GM12878 (cell line): ENCODE data around the gene HOXC13. TPM values are rescaled to one million over a fixed set of nuclear protein-coding genes. Genes with fewer than 3 reads are reported as not detected.
A peak's percentile ranks its signal among the peaks of the same experiment; 100 is the strongest.

Experiments
- ATAC-seq: fragments of 200-7000 bp; cut with Tn5 transposase; 3 replicates; pipeline ENCODE4 v1.9.1; 2020; ENCODE audit warnings: mild to moderate bottlenecking, moderate library complexity
- BruUV-seq: library from RNA; stranded (reverse); fragments of 400-500 nt; replicated peaks from 2 replicates; lab custom pipeline; 2021; lab: Mats Ljungman, UMichigan
- CTCF ChIA-PET: fragments of 300-600 bp; sonication (Branson Sonifier 250); formaldehyde crosslinking; extraction: SDS; loops from one replicate; lab custom pipeline; 2021; ENCODE audit warnings: inconsistent platforms; lab: Yijun Ruan, JAX
- POLR2A ChIA-PET: fragments of 350-600 bp; formaldehyde crosslinking; extraction: SDS; loops from one replicate; lab custom pipeline; 2021; ENCODE audit warnings: inconsistent platforms; lab: Charles Lee
- RAD21 ChIA-PET: fragments of 300-600 bp; sonication (Branson Sonifier 250); formaldehyde crosslinking; loops from one replicate; lab custom pipeline; 2023; ENCODE audit warnings: antibody characterized with exemption; ENCODE audit not compliant: unreplicated experiment; lab: Charles Lee
- SMC1A ChIA-PET: fragments of 300-600 bp; sonication (Branson Sonifier 250); formaldehyde crosslinking; loops from one replicate; lab custom pipeline; 2023; ENCODE audit not compliant: unreplicated experiment, uncharacterized antibody; lab: Charles Lee
- DNase-seq: peaks from one replicate; pipeline ENCODE4 v3.0.0-alpha.2; 2011; ENCODE audit warnings: low read depth, low spot score
- FAIRE-seq: peaks from 3 replicates; lab custom pipeline; 2011; peaks lifted over from hg19 to GRCh38; lab: Jason Lieb, UNC
- H2AFZ ChIP-seq: 2 replicates; pipeline ENCODE4 v1.6.0; 2011; ENCODE audit warnings: low read depth, low read length, control low read depth; ENCODE audit not compliant: control insufficient read depth
- H3K27ac ChIP-seq: 2 replicates; pipeline ENCODE4 v1.5.1; 2011; ENCODE audit warnings: control low read depth; ENCODE audit not compliant: control insufficient read depth, insufficient read depth
- H3K27me3 ChIP-seq, 2 experiments: replicated peaks in 1 of 2; 2 replicates each; pipeline versions ENCODE4 v1.6.0 to v1.6.1; 2011; ENCODE audit warnings: low read length in 1 of 2; ENCODE audit not compliant: control insufficient read depth in 2 of 2, insufficient read depth in 2 of 2
- H3K36me3 ChIP-seq, 2 experiments: 2 replicates each; pipeline ENCODE4 v1.5.1; 2011; ENCODE audit warnings: low read length in 1 of 2; ENCODE audit not compliant: control insufficient read depth in 2 of 2, insufficient read depth in 2 of 2
- H3K4me1 ChIP-seq: 2 replicates; pipeline ENCODE4 v1.6.1; 2011; ENCODE audit warnings: mild to moderate bottlenecking, low read length, moderate library complexity, mixed read lengths; ENCODE audit not compliant: control insufficient read depth, insufficient read depth
- H3K4me2 ChIP-seq: 2 replicates; pipeline ENCODE4 v1.6.0; 2011; ENCODE audit warnings: control low read depth; ENCODE audit not compliant: control insufficient read depth, insufficient read depth
- H3K4me3 ChIP-seq: fragments of 200-600 bp; sonication (generic); 2 replicates; pipeline ENCODE4 v1.5.1; 2016
- H3K79me2 ChIP-seq: 2 replicates; pipeline ENCODE4 v1.6.0; 2011; ENCODE audit warnings: low read length; ENCODE audit not compliant: control insufficient read depth, insufficient read depth
- H3K9ac ChIP-seq: 2 replicates; pipeline ENCODE4 v1.8.0; 2011; ENCODE audit warnings: low read length, control low read depth, mixed read lengths; ENCODE audit not compliant: control insufficient read depth, insufficient read depth
- H3K9me3 ChIP-seq: replicated peaks from 3 replicates; pipeline ENCODE4 v1.5.1; 2011; ENCODE audit warnings: mild to moderate bottlenecking, low read length; ENCODE audit not compliant: control insufficient read depth, insufficient read depth
- H4K20me1 ChIP-seq: 2 replicates; pipeline ENCODE4 v1.6.0; 2011; ENCODE audit not compliant: control insufficient read depth, insufficient read depth
- CHD2 ChIP-seq: IDR thresholded peaks from 2 replicates; pipeline ENCODE4 v1.6.1; 2011; ENCODE audit warnings: low read depth, low read length, improper control_type of control experiment, borderline replicate concordance
- DPF2 ChIP-seq: fragments of 450-650 bp; IDR thresholded peaks from 2 replicates; pipeline ENCODE4 v1.6.1; 2017; ENCODE audit warnings: mild to moderate bottlenecking
- EZH2 ChIP-seq: IDR thresholded peaks from 2 replicates; pipeline ENCODE4 v1.6.1; 2012; ENCODE audit warnings: low read depth, mild to moderate bottlenecking, control low read depth, inconsistent platforms, low read length, borderline replicate concordance; ENCODE audit not compliant: control insufficient read depth
- JUNB ChIP-seq: IDR thresholded peaks from 2 replicates; pipeline ENCODE4 v1.6.1; 2016; ENCODE audit warnings: antibody characterized with exemption, mild to moderate bottlenecking
- KLF5 ChIP-seq: fragments of 450-650 bp; IDR thresholded peaks from 2 replicates; pipeline ENCODE4 v1.6.1; 2014; ENCODE audit warnings: mild to moderate bottlenecking; ENCODE audit not compliant: partially characterized antibody
- RCOR1 ChIP-seq: conservative IDR thresholded peaks from 2 replicates; pipeline ENCODE4 v1.6.1; 2012; ENCODE audit warnings: low read depth, low read length, improper control_type of control experiment
- SRF ChIP-seq, 2 experiments: IDR thresholded peaks; 2 replicates each; pipeline ENCODE4 v1.6.1; 2011; ENCODE audit warnings: low read depth in 2 of 2, low read length in 2 of 2, mild to moderate bottlenecking in 1 of 2, moderate library complexity in 1 of 2
- WGBS: methylation state at CpG from one replicate; pipeline ENCODE4 v1.1.6; 2016; ENCODE audit warnings: low lambda C conversion rate; ENCODE audit not compliant: insufficient replicate concordance, insufficient coverage; ENCODE audit errors: missing lambda C conversion rate; 5-methylcytosine and 5-hydroxymethylcytosine counted together
- in situ Hi-C: fragments of 300-500 bp; cut with MboI; formaldehyde crosslinking; loops from 9 replicates; pipeline ENCODE4 v1.14.3; 2018; ENCODE audit warnings: mixed read lengths
- intact Hi-C: fragments of 100-400 bp; cut with micrococcal nuclease; formaldehyde crosslinking; loops from one replicate; pipeline ENCODE4 v1.14.2; 2022; ENCODE audit not compliant: unreplicated experiment
- polyA plus RNA-seq, 11 experiments: library from polyadenylated mRNA; depleted of rRNA in 4 of 11; unstranded in 6 of 11; stranded (reverse) in 5 of 11; fragments of >200 nt; fragmentation: Nextera tagmentation in 4 of 11; fragmentation: Illumina TruSeq in 1 of 11; extraction: Ambion mirVana in 4 of 11; extraction: Trizol in 1 of 11; gene quantifications; 1 replicate in 1 of 11; 2 replicates in 10 of 11; pipeline versions ENCODE4 v1.2.1 to v1.2.3, GENCODE V29; 2011 to 2016; ENCODE audit warnings: inconsistent platforms in 2 of 11, missing spikeins in 2 of 11, low read depth in 1 of 11
- total RNA-seq, 4 experiments: library from RNA; depleted of rRNA in 3 of 4; stranded (reverse); fragments of >200 nt in 3 of 4; fragmentation: Illumina TruSeq in 1 of 4; extraction: Trizol in 1 of 4; gene quantifications; 2 replicates each; pipeline versions ENCODE4 v1.2.1 to v1.2.3, GENCODE V29; 2013 to 2021
- TF ChIP-seq, protein P1 (sequence below): IDR thresholded peaks from 2 replicates; pipeline ENCODE4 v1.6.1; 2011; ENCODE audit warnings: low read depth, low read length, improper control_type of control experiment, borderline replicate concordance

Gene HOXC13
- total and polyA plus RNA-seq, 10 of the 15 experiments (the other 5 are each of a cell fraction or from before 2014, with no cell fraction given) = not detected

DNA sequence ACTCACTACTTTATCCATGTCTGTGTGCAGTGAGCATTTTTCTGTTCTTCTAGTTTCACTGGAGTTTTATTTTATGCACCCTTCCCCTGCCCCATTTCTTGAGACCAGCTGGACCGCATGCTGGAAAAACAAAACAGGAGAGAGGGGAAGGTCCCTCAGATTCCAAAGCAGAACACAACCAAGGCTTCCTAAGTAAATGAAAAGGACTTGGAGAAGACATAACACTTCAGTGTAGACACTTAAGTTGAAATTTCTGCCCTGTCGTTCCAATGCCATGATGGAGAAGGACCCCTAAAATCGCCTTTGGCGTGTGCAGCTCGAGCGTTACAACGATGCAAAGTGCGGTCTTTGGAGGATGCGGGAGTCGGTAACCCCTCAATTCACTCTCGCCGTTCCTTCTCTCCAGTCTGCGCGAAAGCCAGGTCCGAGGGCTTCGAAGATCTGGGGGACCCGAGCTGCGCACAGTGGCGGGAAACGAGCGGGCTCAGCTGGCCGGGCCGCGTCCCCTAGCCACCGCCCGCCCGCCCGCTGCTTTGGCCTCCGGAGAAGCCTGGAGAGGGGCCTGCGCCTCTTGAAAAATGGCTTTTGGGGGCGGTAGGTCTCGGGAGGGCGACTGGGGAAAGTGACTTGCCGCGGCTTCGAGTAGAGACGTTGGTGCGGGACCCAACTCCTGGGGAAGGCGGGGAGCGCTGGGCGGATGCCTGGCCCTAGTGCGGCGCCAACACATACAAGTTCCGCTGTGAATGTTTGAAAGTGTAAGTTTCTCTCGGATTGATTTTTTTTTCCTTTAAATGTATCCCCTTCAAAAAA, 11.2 kb upstream of the HOXC13 start:
- BruUV-seq = no TSS peak
- no peak for DNase-seq

More for the DNA sequence above, 11.2 kb upstream of the HOXC13 start:
- no peak for TF ChIP-seq JUNB
- TF ChIP-seq SRF (IDR thresholded peaks at IDR 0.05; ENCODE audit: low read depth in 2 of 2, low read length in 2 of 2) = no peak
- no peak for TF ChIP-seq RCOR1
- TF ChIP-seq, protein P1, sequence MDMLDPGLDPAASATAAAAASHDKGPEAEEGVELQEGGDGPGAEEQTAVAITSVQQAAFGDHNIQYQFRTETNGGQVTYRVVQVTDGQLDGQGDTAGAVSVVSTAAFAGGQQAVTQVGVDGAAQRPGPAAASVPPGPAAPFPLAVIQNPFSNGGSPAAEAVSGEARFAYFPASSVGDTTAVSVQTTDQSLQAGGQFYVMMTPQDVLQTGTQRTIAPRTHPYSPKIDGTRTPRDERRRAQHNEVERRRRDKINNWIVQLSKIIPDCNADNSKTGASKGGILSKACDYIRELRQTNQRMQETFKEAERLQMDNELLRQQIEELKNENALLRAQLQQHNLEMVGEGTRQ = no peak
- TF ChIP-seq DPF2 = no peak
- TF ChIP-seq CHD2 = no peak
- peak; percentile 92; the same call in 1 of the 2 replicates for TF ChIP-seq EZH2
- no peak for TF ChIP-seq KLF5
- no peak overlapping the region for H3K27ac ChIP-seq
- no peak overlapping the region for H3K4me3 ChIP-seq
- ChIA-PET CTCF (interaction anchor here (0.6 kb wide), 1 partner anchor 1349 kb away, joined by 3 read pairs; no protein-coding TSS in a partner anchor), POLR2A (no interaction called here), RAD21 (no interaction called here), SMC1A (interaction anchor here (1.2 kb wide), 1 partner anchor 135 kb away, joined by 3 read pairs; no protein-coding TSS in a partner anchor)
- no peaks in the 10 kb centered on the region for H3K79me2 ChIP-seq
- H3K4me2 ChIP-seq = no peak overlapping the region
- no peaks in the 10 kb centered on the region for H3K4me1 ChIP-seq
- H2AFZ ChIP-seq = no peak overlapping the region
- H3K9me3 ChIP-seq = no peaks in the 10 kb centered on the region
- H3K9ac ChIP-seq = no peak overlapping the region
- WGBS = 39% methylated on average over 24 of the region's 45 CpGs
- FAIRE-seq = no peak
- intact Hi-C loops (no loop called here), in situ Hi-C loops (no loop called here)
- H3K27me3 ChIP-seq = peaks cover 13 to 34% of the 10 kb centered on the region in 2 experiments
- no peaks in the 10 kb centered on the region for H4K20me1 ChIP-seq
- no peaks in the 10 kb centered on the region for H3K36me3 ChIP-seq
- no peak for ATAC-seq
